Endothelial cell (in vitro differentiated cells): ENCODE data around the gene TRIM41. TPM values are rescaled to one million over a fixed set of nuclear protein-coding genes. Genes with fewer than 3 reads are reported as not detected.

Source experiments
- DNase-seq: peaks from one replicate; pipeline ENCODE4 v3.0.0; 2021; ENCODE audit warnings: low spot score
- H3K27ac Mint-ChIP-seq: one replicate; pipeline ENCODE4 v1.8.0; 2021; ENCODE audit warnings: mixed read lengths, inconsistent platforms; ENCODE audit not compliant: unreplicated experiment
- H3K27me3 Mint-ChIP-seq: one replicate; pipeline ENCODE4 v1.8.0; 2021; ENCODE audit warnings: mild to moderate bottlenecking, moderate library complexity, mixed read lengths, inconsistent platforms; ENCODE audit not compliant: unreplicated experiment
- H3K36me3 Mint-ChIP-seq: one replicate; pipeline ENCODE4 v1.8.0; 2021; ENCODE audit warnings: mild to moderate bottlenecking, low read depth, mixed read lengths, inconsistent platforms; ENCODE audit not compliant: unreplicated experiment
- H3K4me1 Mint-ChIP-seq: one replicate; pipeline ENCODE4 v1.8.0; 2021; ENCODE audit warnings: mild to moderate bottlenecking, mixed read lengths, inconsistent platforms; ENCODE audit not compliant: unreplicated experiment
- H3K4me3 Mint-ChIP-seq: one replicate; pipeline ENCODE4 v1.8.0; 2021; ENCODE audit warnings: mild to moderate bottlenecking, mixed read lengths, inconsistent platforms; ENCODE audit not compliant: unreplicated experiment
- H3K9me3 Mint-ChIP-seq: one replicate; pipeline ENCODE4 v1.8.0; 2021; ENCODE audit warnings: mixed read lengths, inconsistent platforms; ENCODE audit not compliant: unreplicated experiment
- total RNA-seq: library from RNA; stranded (reverse); fragmentation: NEBNext Ultra II Directional; extraction: Animal tissue kit (Norgen Biotek cat#: 25700); gene quantifications from one replicate; pipeline ENCODE4 v1.2.1, GENCODE V29; 2021; ENCODE audit not compliant: unreplicated experiment
- TF ChIP-seq, protein P1 (sequence below): fragments of 200-600 bp; sonication (generic); IDR thresholded peaks from one replicate; pipeline ENCODE4 v1.5.0; 2021; ENCODE audit warnings: antibody characterized with exemption; ENCODE audit not compliant: unreplicated experiment

The TRIM41 gene
- total RNA-seq, 1 donor from 2014 or later = 21.8 TPM

DNA sequence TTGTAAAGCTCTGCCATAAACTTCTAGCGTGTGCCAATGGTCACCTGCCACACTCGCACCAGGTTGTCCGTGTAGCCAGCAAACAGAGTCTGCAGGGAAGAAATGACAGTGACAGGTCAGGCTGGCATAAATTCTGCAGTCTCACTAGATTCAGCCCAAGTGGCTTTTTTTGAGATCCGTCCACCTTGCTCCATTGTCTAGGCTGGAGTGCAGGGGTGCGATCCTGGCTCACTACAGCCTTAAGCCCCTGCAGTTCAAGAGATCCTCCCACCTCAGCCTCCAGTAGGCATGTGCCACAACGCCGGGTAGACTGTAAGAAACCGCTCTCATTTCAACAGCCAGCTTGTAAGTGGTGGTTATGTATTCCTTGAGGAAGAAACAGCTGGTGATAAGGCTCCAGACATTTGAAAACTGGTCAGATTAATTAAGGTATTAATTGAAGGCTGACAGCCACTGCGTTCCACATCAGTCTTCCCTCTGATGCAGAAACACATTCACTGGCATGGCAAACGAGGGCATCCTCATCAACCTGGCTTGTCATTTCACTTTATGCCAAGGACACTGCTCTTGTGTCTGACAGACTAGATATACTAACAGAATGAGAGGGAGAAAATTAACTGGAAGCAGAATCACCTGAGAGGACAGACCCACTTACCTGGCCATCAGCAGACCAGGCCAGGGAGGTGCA, 14.0 kb downstream of the TRIM41 start:
- TF ChIP-seq, protein P1, sequence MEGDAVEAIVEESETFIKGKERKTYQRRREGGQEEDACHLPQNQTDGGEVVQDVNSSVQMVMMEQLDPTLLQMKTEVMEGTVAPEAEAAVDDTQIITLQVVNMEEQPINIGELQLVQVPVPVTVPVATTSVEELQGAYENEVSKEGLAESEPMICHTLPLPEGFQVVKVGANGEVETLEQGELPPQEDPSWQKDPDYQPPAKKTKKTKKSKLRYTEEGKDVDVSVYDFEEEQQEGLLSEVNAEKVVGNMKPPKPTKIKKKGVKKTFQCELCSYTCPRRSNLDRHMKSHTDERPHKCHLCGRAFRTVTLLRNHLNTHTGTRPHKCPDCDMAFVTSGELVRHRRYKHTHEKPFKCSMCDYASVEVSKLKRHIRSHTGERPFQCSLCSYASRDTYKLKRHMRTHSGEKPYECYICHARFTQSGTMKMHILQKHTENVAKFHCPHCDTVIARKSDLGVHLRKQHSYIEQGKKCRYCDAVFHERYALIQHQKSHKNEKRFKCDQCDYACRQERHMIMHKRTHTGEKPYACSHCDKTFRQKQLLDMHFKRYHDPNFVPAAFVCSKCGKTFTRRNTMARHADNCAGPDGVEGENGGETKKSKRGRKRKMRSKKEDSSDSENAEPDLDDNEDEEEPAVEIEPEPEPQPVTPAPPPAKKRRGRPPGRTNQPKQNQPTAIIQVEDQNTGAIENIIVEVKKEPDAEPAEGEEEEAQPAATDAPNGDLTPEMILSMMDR = no peak
- no peak overlapping the region for H3K27ac Mint-ChIP-seq
- no peaks in the 10 kb centered on the region for H3K9me3 Mint-ChIP-seq

DNA sequence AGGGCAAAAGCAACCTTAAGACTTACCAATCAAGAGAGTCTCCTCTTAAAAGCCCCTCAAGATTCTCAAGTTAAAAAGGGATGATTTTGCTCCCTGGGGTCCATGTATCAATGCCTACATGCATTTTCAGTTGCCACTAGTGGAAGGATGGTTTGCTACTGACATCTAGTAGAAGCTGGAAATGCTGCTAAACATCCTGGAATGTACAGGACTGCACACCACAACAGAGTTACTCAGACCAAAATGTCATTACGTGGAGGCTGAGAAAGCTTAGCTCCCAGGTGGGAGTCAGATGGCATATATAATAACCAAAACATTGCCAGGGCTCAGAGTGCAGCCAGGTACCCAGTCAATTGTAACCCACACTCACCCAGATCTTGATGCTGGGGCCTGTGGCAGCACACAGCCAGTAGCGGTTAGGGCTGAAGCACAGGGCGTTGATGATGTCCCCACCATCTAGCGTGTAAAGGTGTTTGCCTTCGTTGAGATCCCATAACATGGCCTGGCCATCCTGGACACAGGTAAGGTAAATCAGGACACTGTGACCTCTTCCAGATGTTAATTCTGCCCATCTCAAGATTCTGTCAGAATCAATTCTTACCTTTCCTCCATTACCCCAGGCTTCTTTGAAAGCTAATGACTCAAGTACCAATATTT, 14.8 kb downstream of the TRIM41 start:
- Mint-ChIP-seq H3K27ac (no peak overlapping the region), H3K4me1 (peaks cover 18% of the 10 kb centered on the region), H3K36me3 (peaks cover 56% of the 10 kb centered on the region), H3K9me3 (no peaks in the 10 kb centered on the region), H3K4me3 (peak overlapping the region; percentile 57), H3K27me3 (peaks cover 13% of the 10 kb centered on the region)
- TF ChIP-seq, protein P1 = no peak
- no peak for DNase-seq

More for the DNA sequence above, 14.0 kb downstream of the TRIM41 start:
- Mint-ChIP-seq H3K27me3 (peaks cover 11% of the 10 kb centered on the region), H3K36me3 (peaks cover 55% of the 10 kb centered on the region), H3K4me1 (peaks cover 10% of the 10 kb centered on the region), H3K4me3 (peak overlapping the region; percentile 76)
- DNase-seq = no peak

DNA sequence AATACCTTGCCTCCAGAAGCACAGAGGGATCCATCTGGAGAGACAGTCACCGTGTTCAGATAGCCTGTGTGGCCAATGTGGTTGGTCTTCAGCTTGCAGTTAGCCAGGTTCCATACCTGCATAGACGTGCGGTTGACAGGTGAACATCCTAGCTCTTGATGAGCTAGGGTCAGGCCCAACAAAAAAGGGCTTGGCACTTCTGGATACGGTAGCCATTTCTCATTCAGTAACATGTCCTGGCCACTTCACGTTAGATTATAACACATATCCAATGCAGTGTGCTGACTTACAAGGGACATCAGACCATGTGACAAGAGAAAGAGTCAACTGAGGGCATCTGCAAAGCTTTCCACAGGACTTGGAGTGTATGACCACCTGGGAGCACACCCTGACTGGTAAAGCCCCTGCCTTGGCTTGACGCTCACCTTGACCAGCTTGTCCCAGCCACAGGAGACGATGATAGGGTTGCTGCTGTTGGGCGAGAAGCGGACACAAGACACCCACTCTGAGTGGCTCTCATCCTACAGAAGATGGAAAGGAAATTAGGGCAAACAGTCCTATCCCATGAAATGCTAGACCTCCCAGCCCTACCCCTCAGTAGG, 16.1 kb downstream of the TRIM41 start:
- peaks cover 21% of the 10 kb centered on the region for H3K4me1 Mint-ChIP-seq
- H3K9me3 Mint-ChIP-seq = no peaks in the 10 kb centered on the region
- peaks cover 55% of the 10 kb centered on the region for H3K36me3 Mint-ChIP-seq
- no peak for DNase-seq
- TF ChIP-seq, protein P1 = no peak
- H3K27ac Mint-ChIP-seq = no peak overlapping the region
- H3K4me3 Mint-ChIP-seq = peak overlapping the region; percentile 63
- peaks cover 13% of the 10 kb centered on the region for H3K27me3 Mint-ChIP-seq

DNA sequence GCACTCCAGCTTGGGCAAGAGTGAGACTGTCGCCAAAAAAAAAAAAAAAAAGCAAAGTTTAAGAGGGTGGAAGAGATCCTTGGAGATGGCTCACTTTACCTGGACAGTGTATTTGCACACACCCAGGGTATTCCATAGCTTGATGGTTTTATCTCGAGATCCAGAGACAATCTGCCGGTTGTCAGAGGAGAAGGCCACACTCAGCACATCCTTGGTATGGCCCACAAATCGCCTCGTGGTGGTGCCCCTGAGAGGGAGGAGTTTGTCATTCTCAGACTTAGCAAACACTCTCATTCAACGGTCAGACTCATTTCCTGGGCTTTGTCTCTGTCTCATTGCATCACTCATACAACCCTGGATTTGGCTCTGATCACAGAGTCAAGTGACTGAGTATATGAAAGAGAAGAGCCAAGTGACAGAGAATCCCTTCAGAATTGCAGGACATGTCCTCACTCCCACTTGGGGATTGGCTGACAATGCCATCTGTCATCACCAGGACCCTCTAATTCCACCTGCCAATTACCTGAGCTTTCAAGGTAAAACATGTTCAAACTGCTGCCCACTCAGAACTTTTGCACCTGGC, 18.4 kb downstream of the TRIM41 start:
- no peak for DNase-seq
- peaks cover 39% of the 10 kb centered on the region for H3K4me1 Mint-ChIP-seq
- H3K4me3 Mint-ChIP-seq = peak overlapping the region; percentile 99
- peak overlapping the region; percentile 98 for H3K27ac Mint-ChIP-seq
- no peaks in the 10 kb centered on the region for H3K9me3 Mint-ChIP-seq
- peaks cover 18% of the 10 kb centered on the region for H3K27me3 Mint-ChIP-seq
- TF ChIP-seq, protein P1 = no peak
- H3K36me3 Mint-ChIP-seq = peaks cover 53% of the 10 kb centered on the region
